Ishikawa (cell line): ENCODE results near the gene ARNT2.

Experiments
- CEBPB ChIP-seq: IDR thresholded peaks from 2 replicates; pipeline ENCODE4 v1.6.1; 2012
- CREB1 ChIP-seq: IDR thresholded peaks from 2 replicates; pipeline ENCODE4 v1.6.1; 2012; ENCODE audit warnings: low read depth
- EGR1 ChIP-seq: IDR thresholded peaks from 2 replicates; pipeline ENCODE4 v1.6.1; 2012
- EP300 ChIP-seq: IDR thresholded peaks from 2 replicates; pipeline ENCODE4 v1.6.1; 2012; ENCODE audit warnings: borderline replicate concordance
- FOXM1 ChIP-seq: IDR thresholded peaks from 2 replicates; pipeline ENCODE4 v1.6.1; 2012; ENCODE audit warnings: low read depth, borderline replicate concordance
- MAX ChIP-seq: IDR thresholded peaks from 2 replicates; pipeline ENCODE4 v1.6.1; 2012
- NFIC ChIP-seq: IDR thresholded peaks from 2 replicates; pipeline ENCODE4 v1.6.1; 2012
- RAD21 ChIP-seq: IDR thresholded peaks from 2 replicates; pipeline ENCODE4 v1.6.1; 2012; ENCODE audit warnings: low read depth
- REST ChIP-seq: IDR thresholded peaks from 2 replicates; pipeline ENCODE4 v1.6.1; 2012; ENCODE audit warnings: low read depth, mild to moderate bottlenecking
- TAF1 ChIP-seq: IDR thresholded peaks from 2 replicates; pipeline ENCODE4 v1.6.1; 2012; ENCODE audit warnings: low read depth, mild to moderate bottlenecking
- TCF12 ChIP-seq: IDR thresholded peaks from 2 replicates; pipeline ENCODE4 v1.6.1; 2012; ENCODE audit warnings: low read depth
- TEAD4 ChIP-seq: IDR thresholded peaks from 2 replicates; pipeline ENCODE4 v1.6.1; 2012
- USF1 ChIP-seq: IDR thresholded peaks from 2 replicates; pipeline ENCODE4 v1.6.1; 2012
- YY1 ChIP-seq: IDR thresholded peaks from 2 replicates; pipeline ENCODE4 v1.6.1; 2012; ENCODE audit warnings: low read depth
- ZBTB7A ChIP-seq: IDR thresholded peaks from 2 replicates; pipeline ENCODE4 v1.6.1; 2012; ENCODE audit warnings: low read depth

The ARNT2 gene

GRCh38 chr15:80436511-80437307 lies 32.5 kb downstream of the ARNT2 start:
- TF ChIP-seq NFIC (no peak), ZBTB7A (no peak), TCF12 (no peak), YY1 (no peak), TAF1 (no peak), USF1 (no peak), FOXM1 (no peak), EGR1 (no peak), REST (no peak), CREB1 (no peak), EP300 (no peak), MAX (no peak), RAD21 (no peak), TEAD4 (no peak), CEBPB (no peak)

- no peak for TF ChIP-seq ZBTB7A
- TF ChIP-seq RAD21: no peak
Observed at GRCh38 chr15:80437334-80437891, 33.2 kb downstream of the ARNT2 start.

- TF ChIP-seq YY1: no peak
- TF ChIP-seq EGR1: no peak
- no peak for TF ChIP-seq TEAD4
- no peak for TF ChIP-seq CREB1
- no peak for TF ChIP-seq RAD21
- no peak for TF ChIP-seq EP300
- TF ChIP-seq TAF1: no peak
- no peak for TF ChIP-seq NFIC
- TF ChIP-seq TCF12: no peak
- TF ChIP-seq CEBPB: no peak
- TF ChIP-seq USF1: no peak
- no peak for TF ChIP-seq MAX
- TF ChIP-seq REST: no peak
- TF ChIP-seq FOXM1: no peak
- TF ChIP-seq ZBTB7A: no peak
Observed at GRCh38 chr15:80439140-80439539, 35.0 kb downstream of the ARNT2 start.

GRCh38 chr15:80440024-80440423 lies 35.8 kb downstream of the ARNT2 start:
- TF ChIP-seq EGR1 (no peak), NFIC (no peak), TAF1 (no peak), USF1 (no peak), FOXM1 (no peak), YY1 (no peak), CREB1 (no peak), ZBTB7A (no peak), CEBPB (no peak)

GRCh38 chr15:80441041-80441440 lies 36.9 kb downstream of the ARNT2 start:
- TF ChIP-seq YY1: no peak
- TF ChIP-seq CREB1: no peak
- no peak for TF ChIP-seq USF1
- TF ChIP-seq MAX: no peak
